SH-SY5Y (cell line): ENCODE results near the gene SNAPC2.

ENCODE experiments used
- GATA2 ChIP-seq: IDR thresholded peaks from 2 replicates; pipeline ENCODE4 v1.6.1; 2011; ENCODE audit warnings: mild to moderate bottlenecking, low read depth, low read length
- GATA3 ChIP-seq: IDR thresholded peaks from 2 replicates; pipeline ENCODE4 v1.6.1; 2011; ENCODE audit warnings: low read depth, mild to moderate bottlenecking, low read length, moderate library complexity

Gene SNAPC2

GRCh38 chr19:7883105-7883504 lies 37.0 kb upstream of the SNAPC2 start:
- no peak for TF ChIP-seq GATA3

- no peak for TF ChIP-seq GATA3
- no peak for TF ChIP-seq GATA2
These were observed 36.2 kb upstream of the SNAPC2 start for GRCh38 chr19:7883796-7884570.

- no peak for TF ChIP-seq GATA2
- TF ChIP-seq GATA3: no peak
These were observed 34.3 kb upstream of the SNAPC2 start for GRCh38 chr19:7885818-7886217.

GRCh38 chr19:7887408-7888144 lies 32.6 kb upstream of the SNAPC2 start:
- TF ChIP-seq GATA3 (no peak), GATA2 (no peak)

GRCh38 chr19:7888145-7888825 lies 31.9 kb upstream of the SNAPC2 start, which contains the start of gene LRRC8E:
LRRC8E (plus strand) TSS chr19:7888510; CDS start chr19:7895604, 7,094 bp downstream.
- TF ChIP-seq GATA3 (no peak), GATA2 (no peak)

GRCh38 chr19:7888826-7889217 lies 31.3 kb upstream of the SNAPC2 start:
- TF ChIP-seq GATA3 (no peak), GATA2 (no peak)

GRCh38 chr19:7894612-7895309 lies 25.4 kb upstream of the SNAPC2 start:
- no peak for TF ChIP-seq GATA3
- TF ChIP-seq GATA2: no peak

- no peak for TF ChIP-seq GATA3
- TF ChIP-seq GATA2: no peak
These were observed 24.6 kb upstream of the SNAPC2 start for GRCh38 chr19:7895565-7895964.

- TF ChIP-seq GATA3 (no peak), GATA2 (no peak)
These were observed 22.8 kb upstream of the SNAPC2 start for GRCh38 chr19:7897292-7897691.

GRCh38 chr19:7898967-7899366 lies 21.2 kb upstream of the SNAPC2 start:
- TF ChIP-seq GATA2: no peak
- TF ChIP-seq GATA3: no peak

GRCh38 chr19:7899751-7900378 lies 20.3 kb upstream of the SNAPC2 start:
- TF ChIP-seq GATA2 (no peak), GATA3 (no peak)

- TF ChIP-seq GATA2 (no peak), GATA3 (no peak)
These were observed 19.7 kb upstream of the SNAPC2 start for GRCh38 chr19:7900401-7900870.

GRCh38 chr19:7900931-7901330 lies 19.2 kb upstream of the SNAPC2 start:
- no peak for TF ChIP-seq GATA2
- TF ChIP-seq GATA3: no peak

GRCh38 chr19:7901337-7901736 lies 18.8 kb upstream of the SNAPC2 start:
- no peak for TF ChIP-seq GATA2
- no peak for TF ChIP-seq GATA3
